Measurements from ENCODE around the gene ANLN. TPM values are rescaled to one million over a fixed set of nuclear protein-coding genes. Genes with fewer than 3 reads are reported as not detected.
"Not testable (repeated sequence)": the region's sequence is repeated elsewhere in the genome, so short reads cannot be mapped to it uniquely, and the experiment has no call there.

Gene ANLN
- total RNA-seq, 6 donors from 2014 or later: 2.5 to 5.8 (median 5.1) TPM

GRCh38 chr7:36474283-36475010, 84.8 kb downstream of the ANLN start:
- no peak for TF ChIP-seq EP300 (IDR thresholded peaks at IDR 0.05)
- TF ChIP-seq POLR2A (IDR thresholded peaks at IDR 0.05): no peak
- TF ChIP-seq POLR2AphosphoS5 (IDR thresholded peaks at IDR 0.05): no peak
- TF ChIP-seq CTCF (IDR thresholded peaks at IDR 0.05): no peak
- Histone ChIP-seq H3K36me3 (no peaks in the 10 kb centered on the region), H3K9me3 (no peaks in the 10 kb centered on the region), H3K4me3 (no peak overlapping the region), H3K27ac (no peak overlapping the region), H3K4me1 (no peaks in the 10 kb centered on the region), H3K27me3 (no peaks in the 10 kb centered on the region)
- DNase-seq (no peak), ATAC-seq (ENCODE audit: low FRiP score in 2 of 2) (no peak)
- 44 to 60% methylated on average over 5 to 6 of the region's 6 CpGs for WGBS, 2 donors

- DNase-seq: no peak
- Histone ChIP-seq H3K27me3 (no peaks in the 10 kb centered on the region), H3K27ac (no peak overlapping the region), H3K36me3 (no peaks in the 10 kb centered on the region), H3K9me3 (no peaks in the 10 kb centered on the region), H3K4me1 (no peaks in the 10 kb centered on the region), H3K4me3 (no peak overlapping the region)
- no peak for ATAC-seq (ENCODE audit: low FRiP score in 2 of 2)
- TF ChIP-seq EP300 (IDR thresholded peaks at IDR 0.05) (no peak), CTCF (IDR thresholded peaks at IDR 0.05) (no peak), POLR2A (IDR thresholded peaks at IDR 0.05) (no peak), POLR2AphosphoS5 (IDR thresholded peaks at IDR 0.05) (no peak)
These were observed 85.3 kb downstream of the ANLN start for GRCh38 chr7:36475011-36475342.

- ATAC-seq (ENCODE audit: low FRiP score in 2 of 2) (no peak), DNase-seq (no peak)
- Histone ChIP-seq H3K4me3 (no peak overlapping the region), H3K27ac (no peak overlapping the region), H3K9me3 (no peaks in the 10 kb centered on the region), H3K36me3 (no peaks in the 10 kb centered on the region), H3K4me1 (no peaks in the 10 kb centered on the region), H3K27me3 (no peaks in the 10 kb centered on the region)
- TF ChIP-seq POLR2AphosphoS5 (IDR thresholded peaks at IDR 0.05): no peak
- TF ChIP-seq CTCF (IDR thresholded peaks at IDR 0.05): no peak
- TF ChIP-seq EP300 (IDR thresholded peaks at IDR 0.05): no peak
- TF ChIP-seq POLR2A (IDR thresholded peaks at IDR 0.05): no peak
- WGBS, 2 donors: 71 to 77% methylated on average over 3 of the region's 3 CpGs
These were observed 85.7 kb downstream of the ANLN start for GRCh38 chr7:36475381-36475780.

GRCh38 chr7:36478745-36479144, 89.1 kb downstream of the ANLN start:
- Histone ChIP-seq H3K27ac (no peak overlapping the region), H3K36me3 (no peaks in the 10 kb centered on the region), H3K4me3 (no peak overlapping the region), H3K27me3 (no peaks in the 10 kb centered on the region), H3K4me1 (no peaks in the 10 kb centered on the region), H3K9me3 (no peaks in the 10 kb centered on the region)
- no peak for ATAC-seq (ENCODE audit: low FRiP score in 2 of 2)
- TF ChIP-seq POLR2AphosphoS5 (IDR thresholded peaks at IDR 0.05) (no peak), EP300 (IDR thresholded peaks at IDR 0.05) (no peak), POLR2A (IDR thresholded peaks at IDR 0.05) (no peak), CTCF (IDR thresholded peaks at IDR 0.05) (no peak)
- 83 to 94% methylated on average over 2 of the region's 2 CpGs for WGBS, 2 donors
- no peak for DNase-seq

GRCh38 chr7:36483853-36484252, 94.2 kb downstream of the ANLN start:
- H3K36me3 ChIP-seq; H3K4me1 ChIP-seq; H3K9me3 ChIP-seq; H3K27me3 ChIP-seq; ATAC-seq (ENCODE audit: low FRiP score in 2 of 2); H3K27ac ChIP-seq; H3K4me3 ChIP-seq; DNase-seq: not testable (repeated sequence)
- 74 to 79% methylated on average over 3 to 4 of the region's 4 CpGs for WGBS, 2 donors
